Tracheal epithelial cell (primary cell): Measurements from ENCODE around the gene TNFAIP2. TPM values are rescaled to one million over a fixed set of nuclear protein-coding genes. Genes with fewer than 3 reads are reported as not detected.

ENCODE experiments used
- total RNA-seq: library from RNA; depleted of rRNA; stranded (reverse); fragments of >200 nt; gene quantifications from 2 replicates; pipeline ENCODE4 v1.2.1, GENCODE V29; 2014

The TNFAIP2 gene
- 10.0 and 304 TPM in 2 replicates for total RNA-seq

GRCh38 chr14:103122947-103123633 is at the start of gene TNFAIP2:
Gene TNFAIP2, plus strand, starts transcription at chr14:103123461. Its CDS starts 2,997 bp downstream, at chr14:103126458.

GRCh38 chr14:103084021-103084919 is 39.0 kb upstream of the TNFAIP2 start, which contains the start of gene LBHD2:
Gene LBHD2, plus strand, starts transcription at chr14:103084210. Its CDS starts 1,803 bp downstream, at chr14:103086013.

GRCh38 chr14:103094406-103095209 is 28.7 kb upstream of the TNFAIP2 start, which contains the start of gene EXOC3L4:
Gene EXOC3L4, plus strand, starts transcription at chr14:103094725. Its CDS starts 5,495 bp downstream, at chr14:103100220.

Other genes with a start within 250 kb of the TNFAIP2 start
- gene AMN, start 200.8 kb upstream of the TNFAIP2 start, total RNA-seq = 0.96 and 4.7 TPM in 2 replicates
- gene CDC42BPB, start 65.9 kb upstream of the TNFAIP2 start, total RNA-seq = 92.1 and 92.5 TPM in 2 replicates
- not detected in 2 replicates for gene LBHD2, start 39.3 kb upstream of the TNFAIP2 start, total RNA-seq
- 0.48 TPM in 1 of 2 replicates, not detected in the other for gene EXOC3L4, start 28.7 kb upstream of the TNFAIP2 start, total RNA-seq
- gene EIF5, start 210.8 kb downstream of the TNFAIP2 start, total RNA-seq = 85.5 and 116 TPM in 2 replicates